HG02884 (cell line): Measurements from ENCODE around the gene CHRDL2.
"Not testable (repeated sequence)": the region's sequence is repeated elsewhere in the genome, so short reads cannot be mapped to it uniquely, and the experiment has no call there.

Source experiments
- ATAC-seq: cut with Tn5 transposase; IDR thresholded peaks from one replicate; pipeline ENCODE4 v1.9.1; 2021; ENCODE audit warnings: mild to moderate bottlenecking, moderate library complexity; ENCODE audit not compliant: unreplicated experiment

Gene CHRDL2

GRCh38 chr11:74671520-74672196 lies 59.6 kb downstream of the CHRDL2 start:
- no peak for ATAC-seq

GRCh38 chr11:74670171-74670570 lies 61.1 kb downstream of the CHRDL2 start:
- ATAC-seq: no peak

GRCh38 chr11:74669211-74670160 lies 61.7 kb downstream of the CHRDL2 start:
- no peak for ATAC-seq

GRCh38 chr11:74663315-74663714 lies 67.9 kb downstream of the CHRDL2 start:
- ATAC-seq: no peak

GRCh38 chr11:74662487-74663103 lies 68.6 kb downstream of the CHRDL2 start:
- ATAC-seq: no peak

- ATAC-seq: not testable (repeated sequence)
These were observed 72.1 kb downstream of the CHRDL2 start for GRCh38 chr11:74659124-74659523.

GRCh38 chr11:74654976-74655375 lies 76.2 kb downstream of the CHRDL2 start:
- no peak for ATAC-seq

GRCh38 chr11:74650498-74650897 lies 80.7 kb downstream of the CHRDL2 start:
- ATAC-seq: no peak

- ATAC-seq: no peak
These were observed 82.3 kb downstream of the CHRDL2 start for GRCh38 chr11:74648894-74649293.

GRCh38 chr11:74647831-74648230 lies 83.4 kb downstream of the CHRDL2 start:
- ATAC-seq: no peak

- ATAC-seq: no peak
These were observed 83.8 kb downstream of the CHRDL2 start for GRCh38 chr11:74647404-74647803.

- no peak for ATAC-seq
These were observed 84.3 kb downstream of the CHRDL2 start for GRCh38 chr11:74646954-74647353.
